Right cardiac atrium (tissue), 5 donors: ENCODE data around the gene CLCNKB. TPM values are rescaled to one million over a fixed set of nuclear protein-coding genes. Genes with fewer than 3 reads are reported as not detected.
A peak's percentile ranks its signal among the peaks of the same experiment; 100 is the strongest.
"Not testable (repeated sequence)": the region's sequence is repeated elsewhere in the genome, so short reads cannot be mapped to it uniquely, and the experiment has no call there.

Source experiments
- ATAC-seq, 2 donors: fragments of 200-7000 bp; cut with Tn5 transposase; one replicate each; pipeline versions ENCODE4 v1.8.0 to v1.9.1; 2020; ENCODE audit warnings: moderate library complexity in 2 of 2, mild to moderate bottlenecking in 1 of 2
- DNase-seq, 3 donors: peaks; one replicate each; pipeline ENCODE4 v3.0.0-alpha.2; 2020
- H3K27ac ChIP-seq: one replicate; pipeline ENCODE4 v1.5.1; 2013; ENCODE audit warnings: mild to moderate bottlenecking, low read length, control low read depth, moderate library complexity
- H3K27me3 ChIP-seq: one replicate; pipeline ENCODE4 v1.6.1; 2013; ENCODE audit not compliant: control insufficient read depth, insufficient read depth
- H3K4me1 ChIP-seq: one replicate; pipeline ENCODE4 v1.6.1; 2013; ENCODE audit warnings: low read length; ENCODE audit not compliant: control insufficient read depth, insufficient read depth
- H3K4me3 ChIP-seq: one replicate; pipeline ENCODE4 v1.5.1; 2013; ENCODE audit warnings: low read length, control low read depth
- H3K9me3 ChIP-seq: one replicate; pipeline ENCODE4 v1.6.1; 2013; ENCODE audit warnings: low read length; ENCODE audit not compliant: control insufficient read depth
- WGBS: extraction: QIAGEN DNeasy Blood & Tissue Kit; methylation state at CpG from one replicate; pipeline ENCODE4 v1.1.7; 2013; 5-methylcytosine and 5-hydroxymethylcytosine counted together
- intact Hi-C, 4 donors: fragments of 100-400 bp; cut with DNase I; formaldehyde crosslinking; loops; one replicate each; pipeline versions ENCODE4 v1.11.0 to v1.14.0; 2022 to 2023
- polyA plus RNA-seq: library from polyadenylated mRNA; stranded (reverse); fragments of 200-250 nt; gene quantifications from one replicate; pipeline ENCODE4 v1.2.3, GENCODE V29; 2013
- total RNA-seq, 4 donors: library from RNA; stranded (reverse); fragmentation: NEBNext Ultra II Directional; extraction: Animal tissue kit (Norgen Biotek cat#: 25700); gene quantifications; one replicate each; pipeline ENCODE4 v1.2.1, GENCODE V29; 2021
- donor health status: healthy with polysubstance abuse.
- donor health status: DM: no; HTN: yes; CAD: no.
- donor health status: DM: no; HTN: no; CAD: no.
- donor health status: DM: no; HTN: yes; CAD: no; lungs with severe emphysema.
- donor health status: DM: yes; HTN: yes; CAD: no.

Gene CLCNKB
- total and polyA plus RNA-seq, 5 donors, result 1.9 to 4.7 (median 3.6) TPM

GRCh38 chr1:16058394-16059120 lies 15.0 kb downstream of the CLCNKB start:
- H3K9me3 ChIP-seq, H3K4me1 ChIP-seq, H3K27me3 ChIP-seq, H3K27ac ChIP-seq, DNase-seq, H3K4me3 ChIP-seq: not testable (repeated sequence)
- WGBS, result 70% methylated on average over 15 of the region's 20 CpGs
- ATAC-seq, result peak in 1 of 2 donors; percentile 4
- intact Hi-C loops, result loop anchor here in 2 of 4 donors (5.0 kb wide), 1 partner anchor 51 kb away; no protein-coding TSS in a partner anchor

- intact Hi-C loops, result no loop called here
- no peaks in the 10 kb centered on the region for H3K27me3 ChIP-seq
Observed at GRCh38 chr1:16061266-16061665, 17.7 kb downstream of the CLCNKB start.

GRCh38 chr1:16061989-16062686 lies 18.6 kb downstream of the CLCNKB start:
- intact Hi-C loops, ATAC-seq, H3K27ac ChIP-seq, H3K27me3 ChIP-seq, DNase-seq, H3K4me3 ChIP-seq, H3K9me3 ChIP-seq, H3K4me1 ChIP-seq: not testable (repeated sequence)
- 78% methylated on average over 18 of the region's 18 CpGs for WGBS

More at GRCh38 chr1:16061266-16061665, 17.7 kb downstream of the CLCNKB start:
- Histone ChIP-seq H3K4me3 (no peak overlapping the region), H3K27ac (no peak overlapping the region), H3K4me1 (peaks cover 4% of the 10 kb centered on the region), H3K9me3 (no peaks in the 10 kb centered on the region)
- ATAC-seq, result no peak
- DNase-seq, result no peak
- 92% methylated on average over 3 of the region's 3 CpGs for WGBS

- 87% methylated on average over 9 of the region's 9 CpGs for WGBS
- H3K9me3 ChIP-seq, H3K4me1 ChIP-seq, ATAC-seq, intact Hi-C loops, H3K27ac ChIP-seq, DNase-seq, H3K4me3 ChIP-seq, H3K27me3 ChIP-seq: not testable (repeated sequence)
Observed at GRCh38 chr1:16062687-16063075, 19.1 kb downstream of the CLCNKB start.

DNA sequence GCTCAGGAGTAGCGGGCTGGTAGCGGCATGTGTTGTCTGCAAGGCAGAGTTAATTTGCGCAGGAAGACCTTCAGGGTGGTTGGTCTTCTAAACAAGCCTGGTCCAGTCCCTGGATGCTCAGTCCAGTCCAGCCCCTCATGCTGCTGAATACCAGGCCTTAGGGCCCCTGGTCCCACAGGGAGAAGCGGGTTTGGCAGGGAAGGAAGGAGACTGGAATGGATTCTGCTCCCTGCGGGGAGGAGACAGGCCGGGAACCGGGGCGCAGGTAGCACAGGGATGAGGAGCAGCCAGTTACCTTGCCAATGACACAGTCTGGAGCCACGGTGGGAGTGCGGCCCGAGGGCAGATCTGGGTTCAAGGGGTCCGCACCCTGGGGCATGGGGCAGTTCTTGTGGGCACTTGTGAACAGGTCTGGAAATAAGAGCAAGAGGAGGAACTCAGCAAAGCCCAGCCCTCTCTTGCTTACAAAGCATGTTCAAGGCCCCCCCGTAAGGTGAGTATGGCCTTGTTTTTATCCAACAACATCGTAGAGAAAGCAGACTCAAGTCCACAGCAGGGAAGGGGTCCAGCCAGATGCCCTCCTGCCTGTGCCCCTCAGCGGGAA lies 19.7 kb downstream of the CLCNKB start:
- peaks cover 10% of the 10 kb centered on the region for H3K4me1 ChIP-seq
- WGBS, result 93% methylated on average over 15 of the region's 15 CpGs
- ATAC-seq, result no peak

GRCh38 chr1:16063921-16064320 lies 20.3 kb downstream of the CLCNKB start:
- intact Hi-C loops, result no loop called here
- no peak overlapping the region for H3K4me3 ChIP-seq
- 47% methylated on average over 9 of the region's 9 CpGs for WGBS
- H3K27me3 ChIP-seq, result no peaks in the 10 kb centered on the region
- peaks cover 10% of the 10 kb centered on the region for H3K4me1 ChIP-seq
- ATAC-seq, result no peak
- no peak overlapping the region for H3K27ac ChIP-seq
- no peaks in the 10 kb centered on the region for H3K9me3 ChIP-seq
- no peak for DNase-seq

More for the DNA sequence above, 19.7 kb downstream of the CLCNKB start:
- no peaks in the 10 kb centered on the region for H3K27me3 ChIP-seq
- no peak overlapping the region for H3K4me3 ChIP-seq
- intact Hi-C loops, result no loop called here
- H3K9me3 ChIP-seq, result no peaks in the 10 kb centered on the region
- no peak overlapping the region for H3K27ac ChIP-seq
- DNase-seq, result no peak

GRCh38 chr1:16064536-16065268 lies 21.1 kb downstream of the CLCNKB start:
- Histone ChIP-seq H3K27ac (no peak overlapping the region), H3K4me1 (peaks cover 10% of the 10 kb centered on the region), H3K27me3 (no peaks in the 10 kb centered on the region), H3K9me3 (no peaks in the 10 kb centered on the region), H3K4me3 (no peak overlapping the region)
- ATAC-seq, result no peak
- intact Hi-C loops, result no loop called here
- DNase-seq, result no peak
- WGBS, result 30% methylated on average over 13 of the region's 13 CpGs

DNA sequence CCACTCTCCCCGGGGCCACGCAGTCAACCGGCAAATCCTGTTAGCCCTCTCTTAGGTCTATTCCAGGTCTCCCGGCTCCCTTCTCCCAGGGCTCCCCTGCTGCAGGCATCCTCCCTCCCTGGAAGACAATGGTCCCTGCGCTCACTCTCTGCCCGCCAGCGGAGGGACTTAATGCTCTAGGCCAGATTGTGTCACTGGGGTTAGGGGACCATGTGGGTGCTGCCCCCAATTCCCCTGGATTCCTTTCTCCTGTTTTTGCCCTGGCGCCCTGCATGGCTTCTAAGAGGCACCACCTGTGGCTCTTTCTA lies 21.6 kb downstream of the CLCNKB start:
- no peak for DNase-seq
- Histone ChIP-seq H3K27ac (no peak overlapping the region), H3K4me1 (peaks cover 10% of the 10 kb centered on the region), H3K9me3 (no peaks in the 10 kb centered on the region), H3K27me3 (no peaks in the 10 kb centered on the region), H3K4me3 (no peak overlapping the region)
- WGBS, result 77% methylated on average over 8 of the region's 8 CpGs
- intact Hi-C loops, result no loop called here
- ATAC-seq, result no peak

- DNase-seq, result no peak
- intact Hi-C loops, result no loop called here
- H3K27me3 ChIP-seq, result no peaks in the 10 kb centered on the region
- H3K27ac ChIP-seq, result no peak overlapping the region
- ATAC-seq, result no peak
- 89% methylated on average over 4 of the region's 4 CpGs for WGBS
- no peaks in the 10 kb centered on the region for H3K9me3 ChIP-seq
- H3K4me1 ChIP-seq, result peaks cover 10% of the 10 kb centered on the region
- no peak overlapping the region for H3K4me3 ChIP-seq
Observed at GRCh38 chr1:16066245-16066644, 22.7 kb downstream of the CLCNKB start.

- no peaks in the 10 kb centered on the region for H3K27me3 ChIP-seq
- H3K9me3 ChIP-seq, result no peaks in the 10 kb centered on the region
- DNase-seq (no peak), ATAC-seq (no peak)
- H3K4me3 ChIP-seq, result no peak overlapping the region
- 59% methylated on average over 6 of the region's 6 CpGs for WGBS
- intact Hi-C loops, result no loop called here
- peaks cover 10% of the 10 kb centered on the region for H3K4me1 ChIP-seq
- no peak overlapping the region for H3K27ac ChIP-seq
Observed at GRCh38 chr1:16067127-16067768, 23.7 kb downstream of the CLCNKB start.
